ENCODE results near the gene WBP1L.

- TF ChIP-seq ZNF781 (CRISPR knock-in tag; IDR thresholded peaks at IDR 0.05; ENCODE audit: borderline replicate concordance, not compliant biosample characterization) (no peak), ZNF510 (CRISPR knock-in tag; IDR thresholded peaks at IDR 0.05; ENCODE audit: low read depth) (no peak), ZNF512 (CRISPR knock-in tag; IDR thresholded peaks at IDR 0.05) (no peak), ZFP91 (CRISPR knock-in tag; IDR thresholded peaks at IDR 0.05; ENCODE audit: borderline replicate concordance) (no peak), POLR2A (IDR thresholded peaks at IDR 0.05; ENCODE audit: insufficient read depth in 1 of 2, low read depth in 2 of 2, low read length in 2 of 2) (no peak), ZNF138 (CRISPR knock-in tag; IDR thresholded peaks at IDR 0.05; ENCODE audit: low read depth) (no peak)
Measured at GRCh38 chr10:102799691-102800471, 56.1 kb downstream of the WBP1L start.
